NCI-H460 (cell line): ENCODE results near the gene POU2F2. TPM values are rescaled to one million over a fixed set of nuclear protein-coding genes. Genes with fewer than 3 reads are reported as not detected.

Experiments
- small RNA-seq, 2 experiments: library from RNA; depleted of rRNA; stranded (forward); fragments of <200 nt; gene quantifications; one replicate each; pipeline ENCODE3, GENCODE V24; 2014
- total RNA-seq: library from RNA; depleted of rRNA; stranded (reverse); fragments of >200 nt; shearing (Covaris generic); gene quantifications from 2 replicates; pipeline ENCODE4 v1.2.3, GENCODE V29; 2014; rRNA removed

The POU2F2 gene
- total RNA-seq, 1 experiment from 2014 or later = 0.02 TPM

Small RNA genes lying within 50 kb of the gene (small RNA-seq; reads per million reads assigned to genes)
- gene MIR4323 = 0 reads per million in 2 experiments

Other genes with a start within 250 kb of the POU2F2 start
- 33.2 and 39.6 TPM in 2 replicates for gene ARHGEF1, start 249.3 kb downstream of the POU2F2 start, total RNA-seq
- not detected in 2 replicates for gene ERFL, start 204.0 kb downstream of the POU2F2 start, total RNA-seq
- gene RABAC1, start 173.1 kb downstream of the POU2F2 start, total RNA-seq = 30.4 and 36.0 TPM in 2 replicates
- 0.52 TPM in 1 of 2 replicates, not detected in the other for gene ATP1A3, start 138.2 kb downstream of the POU2F2 start, total RNA-seq
- gene GRIK5, start 62.2 kb downstream of the POU2F2 start, total RNA-seq = 0.07 TPM in 1 of 2 replicates, not detected in the other
- gene ZNF574, start 56.3 kb downstream of the POU2F2 start, total RNA-seq = 8.4 and 8.7 TPM in 2 replicates
- 12.9 and 16.5 TPM in 2 replicates for gene DEDD2, start 85.2 kb upstream of the POU2F2 start, total RNA-seq
- 3.7 and 4.4 TPM in 2 replicates for gene ZNF526, start 87.9 kb upstream of the POU2F2 start, total RNA-seq
- gene GSK3A, start 110.2 kb upstream of the POU2F2 start, total RNA-seq = 19.0 and 20.2 TPM in 2 replicates
- gene ERF, start 122.7 kb upstream of the POU2F2 start, total RNA-seq = 16.1 and 17.1 TPM in 2 replicates
- 7.7 and 9.1 TPM in 2 replicates for gene CIC, start 136.8 kb upstream of the POU2F2 start, total RNA-seq
- 0.35 TPM in 1 of 2 replicates, not detected in the other for gene PRR19, start 169.7 kb upstream of the POU2F2 start, total RNA-seq
- 17.4 and 22.4 TPM in 2 replicates for gene PAFAH1B3, start 170.2 kb upstream of the POU2F2 start, total RNA-seq
- 0.17 TPM in 1 of 2 replicates, not detected in the other for gene TMEM145, start 180.9 kb upstream of the POU2F2 start, total RNA-seq
- 7.4 and 7.8 TPM in 2 replicates for gene MEGF8, start 193.2 kb upstream of the POU2F2 start, total RNA-seq